Skeletal muscle tissue (tissue), 4 donors: Measurements from ENCODE around the gene WBP2. TPM values are rescaled to one million over a fixed set of nuclear protein-coding genes. Genes with fewer than 3 reads are reported as not detected.

Source experiments
- H3K27ac ChIP-seq: one replicate; pipeline ENCODE4 v1.7.0; 2013; ENCODE audit warnings: mild to moderate bottlenecking, low read depth, low read length, inconsistent platforms
- H3K27me3 ChIP-seq, 3 donors: one replicate each; pipeline ENCODE4 v1.7.0; 2013; ENCODE audit warnings: low read length in 3 of 3; ENCODE audit not compliant: control insufficient read depth in 3 of 3, insufficient read depth in 3 of 3
- H3K36me3 ChIP-seq, 3 donors: one replicate each; pipeline ENCODE4 v1.7.0; 2013; ENCODE audit warnings: low read length in 3 of 3; ENCODE audit not compliant: control insufficient read depth in 3 of 3, insufficient read depth in 3 of 3
- H3K4me1 ChIP-seq, 3 donors: one replicate each; pipeline ENCODE4 v1.7.0; 2013; ENCODE audit warnings: low read length in 3 of 3, mild to moderate bottlenecking in 3 of 3; ENCODE audit not compliant: control insufficient read depth in 3 of 3, insufficient read depth in 3 of 3
- H3K4me3 ChIP-seq, 3 donors: one replicate each; pipeline ENCODE4 v1.7.0; 2013; ENCODE audit warnings: low read length in 3 of 3
- H3K9ac ChIP-seq, 3 donors: one replicate each; pipeline ENCODE4 v1.7.0; 2013; ENCODE audit warnings: low read length in 3 of 3, mild to moderate bottlenecking in 3 of 3, moderate library complexity in 2 of 3, low read depth in 1 of 3
- H3K9me3 ChIP-seq, 3 donors: one replicate each; pipeline ENCODE4 v1.7.0; 2013; ENCODE audit warnings: low read length in 3 of 3; ENCODE audit not compliant: control insufficient read depth in 3 of 3
- total RNA-seq: library from RNA; depleted of rRNA; stranded (reverse); fragments of >200 nt; gene quantifications from one replicate; pipeline ENCODE4 v1.2.3, GENCODE V29; 2014
- donor health status: Osteomylitis.

The WBP2 gene
- total RNA-seq, 1 donor from 2014 or later: 17.7 TPM

GRCh38 chr17:75837899-75838298 is 17.2 kb downstream of the WBP2 start:
- Histone ChIP-seq H3K4me1 (peaks cover 0 to 11% (median 2%) of the 10 kb centered on the region in 3 donors), H3K36me3 (peaks cover 2 to 51% (median 24%) of the 10 kb centered on the region in 3 donors), H3K27me3 (no peaks in the 10 kb centered on the region), H3K9me3 (no peaks in the 10 kb centered on the region), H3K27ac (no peak overlapping the region), H3K4me3 (no peak overlapping the region), H3K9ac (no peak overlapping the region)

DNA sequence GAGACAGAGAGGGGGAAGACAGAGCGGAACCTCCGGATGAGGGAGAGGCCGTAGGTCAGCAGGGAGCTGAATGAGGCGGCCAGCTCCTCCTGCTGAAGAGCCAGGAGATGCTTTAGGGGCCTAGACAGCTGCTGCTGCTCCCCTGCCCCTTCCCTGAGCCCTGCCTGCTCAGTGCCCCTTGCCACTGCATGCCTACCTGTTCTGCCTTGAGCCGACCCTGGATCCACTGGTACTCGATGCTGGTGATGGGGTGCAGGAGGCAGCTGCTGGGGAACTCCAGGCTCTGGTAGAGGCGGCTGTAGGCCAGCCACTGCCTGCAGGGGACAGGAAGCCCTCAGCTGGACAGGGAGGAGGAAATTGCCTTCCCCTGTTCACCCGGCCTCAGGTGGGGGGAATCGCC is 18.5 kb downstream of the WBP2 start:
- Histone ChIP-seq H3K27ac (no peak overlapping the region), H3K36me3 (peaks cover 2 to 46% (median 28%) of the 10 kb centered on the region in 3 donors), H3K4me3 (no peak overlapping the region), H3K4me1 (peaks cover 0 to 16% (median 4%) of the 10 kb centered on the region in 3 donors), H3K9me3 (no peaks in the 10 kb centered on the region), H3K27me3 (no peaks in the 10 kb centered on the region), H3K9ac (no peak overlapping the region)

DNA sequence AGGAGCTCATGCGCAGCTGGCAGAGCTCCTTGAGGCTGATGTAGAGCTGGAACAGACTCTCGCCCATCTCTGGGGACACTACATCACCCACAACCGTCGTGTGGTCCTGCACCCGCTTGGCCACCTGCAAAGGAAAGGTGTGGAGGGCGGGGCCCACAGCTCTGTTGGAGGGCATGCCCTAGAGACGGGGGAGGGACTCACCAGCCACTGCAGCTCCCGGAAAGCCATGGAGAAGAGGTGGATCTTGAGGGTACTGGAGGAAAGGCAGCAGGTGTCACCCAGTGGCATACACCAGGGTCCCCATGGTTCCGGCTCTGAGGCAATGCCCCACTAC is 19.5 kb downstream of the WBP2 start:
- Histone ChIP-seq H3K4me3 (no peak overlapping the region), H3K9ac (no peak overlapping the region), H3K27ac (no peak overlapping the region), H3K27me3 (no peaks in the 10 kb centered on the region), H3K36me3 (peaks cover 2 to 48% (median 31%) of the 10 kb centered on the region in 3 donors), H3K4me1 (peaks cover 0 to 16% (median 4%) of the 10 kb centered on the region in 3 donors), H3K9me3 (no peaks in the 10 kb centered on the region)

DNA sequence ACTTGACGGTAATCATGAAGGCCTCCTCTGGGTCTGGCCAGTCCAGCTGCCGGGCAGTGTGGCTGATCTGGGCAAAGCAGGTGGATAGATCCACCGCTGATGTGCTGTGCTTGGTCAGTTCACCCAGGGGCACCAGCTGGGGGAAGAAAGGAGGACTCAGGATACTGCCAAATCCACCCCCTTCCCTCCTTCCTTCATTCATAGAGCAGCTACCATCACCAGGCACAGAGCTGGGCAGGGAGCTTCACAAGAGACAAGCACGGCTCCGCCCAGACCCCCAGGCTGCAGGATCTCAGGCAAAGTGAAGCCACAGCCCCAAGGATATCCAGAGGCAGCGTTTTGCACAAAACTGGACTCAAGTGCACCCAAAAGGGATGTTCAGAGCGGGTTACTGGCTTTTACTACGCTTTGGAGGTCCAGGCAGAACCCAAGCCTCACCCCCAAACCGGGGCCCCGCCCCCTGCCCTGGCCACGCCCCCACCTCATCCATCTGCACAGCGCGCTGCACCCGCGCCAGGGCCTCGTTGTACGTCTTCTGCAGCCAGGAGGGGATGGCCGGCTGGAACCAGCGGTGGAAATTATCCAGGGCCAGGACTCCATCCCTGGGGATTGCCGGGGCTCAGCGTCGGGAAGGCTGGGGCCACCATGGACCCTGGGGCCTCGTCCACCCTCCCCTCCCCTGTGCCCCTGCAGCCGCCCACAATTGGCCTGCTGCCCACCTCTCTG is 20.0 kb downstream of the WBP2 start:
- H3K9ac ChIP-seq: no peak overlapping the region
- peaks cover 3 to 52% (median 33%) of the 10 kb centered on the region in 3 donors for H3K36me3 ChIP-seq
- no peaks in the 10 kb centered on the region for H3K9me3 ChIP-seq
- no peaks in the 10 kb centered on the region for H3K27me3 ChIP-seq
- peaks cover 0 to 16% (median 4%) of the 10 kb centered on the region in 3 donors for H3K4me1 ChIP-seq
- H3K4me3 ChIP-seq: no peak overlapping the region
- no peak overlapping the region for H3K27ac ChIP-seq

- no peak overlapping the region for H3K4me3 ChIP-seq
- H3K4me1 ChIP-seq: peaks cover 0 to 16% (median 4%) of the 10 kb centered on the region in 3 donors
- H3K27ac ChIP-seq: no peak overlapping the region
- no peaks in the 10 kb centered on the region for H3K27me3 ChIP-seq
- H3K9me3 ChIP-seq: no peaks in the 10 kb centered on the region
- H3K36me3 ChIP-seq: peaks cover 4 to 47% (median 37%) of the 10 kb centered on the region in 3 donors
- H3K9ac ChIP-seq: no peak overlapping the region
These were observed 20.7 kb downstream of the WBP2 start for GRCh38 chr17:75834279-75834920.

- H3K9ac ChIP-seq: peak overlapping the region in 1 of 3 donors; percentile 7
These were observed 22.3 kb downstream of the WBP2 start for GRCh38 chr17:75832652-75833400.

DNA sequence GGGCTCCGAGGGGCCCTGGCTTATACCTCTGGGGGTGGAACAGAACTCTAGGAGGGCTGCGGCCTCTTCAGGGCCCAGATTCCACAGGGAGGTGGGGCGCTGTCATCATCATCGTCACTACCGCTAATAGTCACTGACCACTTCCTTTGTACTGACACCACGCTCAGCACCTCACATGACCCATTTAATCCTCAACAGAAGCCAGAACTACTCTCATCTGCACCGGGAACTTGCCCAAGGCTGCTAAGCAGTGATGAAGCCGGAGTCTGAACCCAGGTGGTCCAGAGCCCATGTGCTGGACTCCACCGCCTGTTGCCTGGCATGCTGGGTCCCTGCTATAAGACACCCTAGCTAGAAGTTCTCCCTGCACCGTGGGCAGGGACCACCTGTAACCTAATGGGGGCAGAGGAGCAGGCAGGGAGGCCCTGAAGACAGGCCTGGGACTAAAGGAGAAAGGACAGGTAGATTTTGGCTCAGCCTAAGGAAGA is 22.9 kb downstream of the WBP2 start:
- H3K27ac ChIP-seq: no peak overlapping the region
- no peak overlapping the region for H3K4me3 ChIP-seq
- peak overlapping the region in 2 of 3 donors; percentile 7 to 16 for H3K9ac ChIP-seq
- no peaks in the 10 kb centered on the region for H3K27me3 ChIP-seq
- H3K36me3 ChIP-seq: peaks cover 4 to 51% (median 37%) of the 10 kb centered on the region in 3 donors
- no peaks in the 10 kb centered on the region for H3K9me3 ChIP-seq
- H3K4me1 ChIP-seq: peaks cover 12 to 28% (median 20%) of the 10 kb centered on the region in 3 donors

More at GRCh38 chr17:75832652-75833400, 22.3 kb downstream of the WBP2 start:
- Histone ChIP-seq H3K27ac (no peak overlapping the region), H3K9me3 (no peaks in the 10 kb centered on the region), H3K27me3 (no peaks in the 10 kb centered on the region), H3K36me3 (peaks cover 4 to 51% (median 37%) of the 10 kb centered on the region in 3 donors), H3K4me3 (no peak overlapping the region), H3K4me1 (peaks cover 6 to 22% (median 14%) of the 10 kb centered on the region in 3 donors)

GRCh38 chr17:75831032-75831571 is 24.0 kb downstream of the WBP2 start:
- Histone ChIP-seq H3K27me3 (no peaks in the 10 kb centered on the region), H3K36me3 (peaks cover 8 to 43% (median 34%) of the 10 kb centered on the region in 3 donors), H3K9ac (no peak overlapping the region), H3K9me3 (no peaks in the 10 kb centered on the region), H3K27ac (no peak overlapping the region), H3K4me1 (peaks cover 19 to 37% (median 25%) of the 10 kb centered on the region in 3 donors), H3K4me3 (no peak overlapping the region)

- Histone ChIP-seq H3K9me3 (no peaks in the 10 kb centered on the region), H3K36me3 (peaks cover 10 to 37% (median 32%) of the 10 kb centered on the region in 3 donors), H3K4me3 (no peak overlapping the region), H3K4me1 (peaks cover 19 to 37% (median 25%) of the 10 kb centered on the region in 3 donors), H3K27me3 (no peaks in the 10 kb centered on the region), H3K27ac (no peak overlapping the region), H3K9ac (no peak overlapping the region)
These were observed 24.7 kb downstream of the WBP2 start for GRCh38 chr17:75830164-75831031.
